GM12865 (cell line): ENCODE measurements around the gene PGD.

Experiments
- DNase-seq: peaks from one replicate; pipeline ENCODE4 v3.0.0; 2010; ENCODE audit warnings: low read depth
- H3K4me3 ChIP-seq: 2 replicates; pipeline ENCODE4 v1.5.1; 2011; ENCODE audit warnings: mild to moderate bottlenecking, low read depth, low read length, control low read depth
- TF ChIP-seq, protein P1 (sequence below): IDR thresholded peaks from 2 replicates; pipeline ENCODE4 v1.5.1; 2011; ENCODE audit warnings: low read length, control low read depth, low read depth, inconsistent platforms; ENCODE audit not compliant: insufficient read depth; ENCODE audit errors: missing control alignments

Gene PGD

DNA sequence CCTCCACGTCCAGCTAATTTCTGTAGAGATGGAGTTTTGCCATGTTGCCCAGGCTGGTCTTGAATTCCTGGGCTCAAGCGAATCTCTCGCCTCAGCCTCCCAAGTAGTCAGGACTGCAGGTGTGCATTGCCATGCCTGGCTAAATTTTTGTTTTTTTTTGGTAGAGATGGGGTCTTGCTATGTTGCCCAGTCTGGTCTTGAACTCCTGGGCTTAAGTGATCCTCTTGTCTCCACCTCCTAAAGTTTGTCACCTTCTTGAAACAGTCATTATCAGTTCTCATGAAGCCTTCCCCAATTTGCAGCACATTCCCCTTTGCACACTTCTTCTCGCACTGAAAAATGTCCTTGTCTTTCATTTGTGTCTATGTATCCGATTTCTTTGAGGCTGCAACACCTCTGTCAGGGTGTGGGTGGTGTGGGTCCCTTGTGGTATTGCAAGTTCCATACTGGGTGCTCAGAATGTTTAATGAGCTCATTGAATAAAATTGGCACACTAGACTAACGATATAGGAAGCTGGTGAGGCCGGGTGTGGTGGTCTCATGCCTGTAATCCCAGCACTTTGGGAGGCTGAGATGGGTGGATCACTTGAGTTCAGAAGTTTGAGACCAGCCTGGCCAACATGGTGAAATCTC lies 48.0 kb downstream of the PGD start:
- no peak for DNase-seq
- TF ChIP-seq, protein P1, sequence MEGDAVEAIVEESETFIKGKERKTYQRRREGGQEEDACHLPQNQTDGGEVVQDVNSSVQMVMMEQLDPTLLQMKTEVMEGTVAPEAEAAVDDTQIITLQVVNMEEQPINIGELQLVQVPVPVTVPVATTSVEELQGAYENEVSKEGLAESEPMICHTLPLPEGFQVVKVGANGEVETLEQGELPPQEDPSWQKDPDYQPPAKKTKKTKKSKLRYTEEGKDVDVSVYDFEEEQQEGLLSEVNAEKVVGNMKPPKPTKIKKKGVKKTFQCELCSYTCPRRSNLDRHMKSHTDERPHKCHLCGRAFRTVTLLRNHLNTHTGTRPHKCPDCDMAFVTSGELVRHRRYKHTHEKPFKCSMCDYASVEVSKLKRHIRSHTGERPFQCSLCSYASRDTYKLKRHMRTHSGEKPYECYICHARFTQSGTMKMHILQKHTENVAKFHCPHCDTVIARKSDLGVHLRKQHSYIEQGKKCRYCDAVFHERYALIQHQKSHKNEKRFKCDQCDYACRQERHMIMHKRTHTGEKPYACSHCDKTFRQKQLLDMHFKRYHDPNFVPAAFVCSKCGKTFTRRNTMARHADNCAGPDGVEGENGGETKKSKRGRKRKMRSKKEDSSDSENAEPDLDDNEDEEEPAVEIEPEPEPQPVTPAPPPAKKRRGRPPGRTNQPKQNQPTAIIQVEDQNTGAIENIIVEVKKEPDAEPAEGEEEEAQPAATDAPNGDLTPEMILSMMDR, result no peak
- no peak overlapping the region for H3K4me3 ChIP-seq

DNA sequence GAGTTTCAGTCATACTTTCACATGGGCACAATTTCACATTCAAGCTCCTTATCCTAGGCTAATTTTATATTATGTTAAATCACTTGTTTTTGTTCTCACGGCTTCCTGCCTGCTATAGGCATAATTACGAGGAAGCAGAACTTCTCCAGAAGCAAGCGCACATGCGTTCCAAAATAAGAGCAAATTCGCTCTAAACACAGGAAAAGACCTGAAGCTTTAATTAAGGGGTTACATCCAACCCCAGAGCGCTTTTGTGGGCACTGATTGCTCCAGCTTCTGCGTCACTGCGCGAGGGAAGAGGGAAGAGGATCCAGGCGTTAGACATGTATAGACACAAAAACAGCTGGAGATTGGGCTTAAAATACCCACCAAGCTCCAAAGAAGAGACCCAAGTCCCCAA lies 50.9 kb downstream of the PGD start, which contains the start of gene CORT:
Gene CORT (plus strand): TSS at position 281 of the 400 bp plus-strand sequence. CDS start 193 bp downstream, outside the sequence.
- no peak within 1 kb of the TSS for H3K4me3 ChIP-seq
- TF ChIP-seq, protein P1, result no peak
- no peak for DNase-seq

DNA sequence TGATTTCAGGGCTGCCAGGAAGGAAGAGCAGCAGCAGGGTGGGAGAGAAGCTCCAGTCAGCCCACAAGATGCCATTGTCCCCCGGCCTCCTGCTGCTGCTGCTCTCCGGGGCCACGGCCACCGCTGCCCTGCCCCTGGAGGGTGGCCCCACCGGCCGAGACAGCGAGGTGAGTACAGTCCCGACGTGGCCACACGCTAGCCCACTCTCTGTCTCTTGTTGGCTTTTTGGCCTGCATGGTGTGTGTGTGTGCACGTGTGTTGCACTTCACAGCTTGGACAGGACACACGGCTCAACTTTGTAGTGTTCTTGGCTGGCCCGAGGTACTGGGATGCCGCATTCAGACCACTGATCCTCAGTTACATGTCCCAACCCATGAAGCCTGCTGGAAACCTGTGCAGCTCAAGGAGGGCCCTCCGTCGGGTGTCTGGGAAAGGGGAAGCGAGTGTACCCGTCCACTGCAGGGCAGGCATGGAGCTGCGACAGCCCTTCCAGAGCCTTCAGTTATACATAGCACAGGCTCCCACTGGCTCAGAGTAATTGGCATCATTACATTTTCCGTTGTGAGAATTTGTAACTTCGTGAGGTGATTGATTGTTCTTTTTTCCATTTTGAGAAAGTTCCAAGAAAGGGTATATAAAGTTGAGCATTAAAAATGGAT lies 51.4 kb downstream of the PGD start:
- TF ChIP-seq, protein P1, result no peak
- DNase-seq, result no peak
- no peak overlapping the region for H3K4me3 ChIP-seq

DNA sequence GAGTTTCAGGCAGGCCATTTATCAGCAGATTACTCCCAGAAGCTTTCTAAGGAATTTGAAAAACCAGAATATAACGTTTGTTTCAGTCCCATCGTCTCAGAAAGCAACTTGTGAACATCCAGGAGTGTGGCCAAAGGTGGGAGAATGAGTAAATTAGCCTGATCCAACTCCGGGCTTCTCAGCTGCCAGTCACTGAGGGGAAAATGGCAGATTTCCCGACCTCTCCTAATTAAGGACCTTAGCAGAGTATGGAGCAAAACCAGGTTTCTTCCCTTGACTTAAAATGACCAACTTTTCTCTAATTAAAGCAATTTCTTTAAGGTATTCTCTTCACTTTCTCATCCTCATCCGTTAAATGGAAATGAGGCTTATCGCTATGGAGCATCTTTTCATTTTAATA lies 52.0 kb downstream of the PGD start:
- TF ChIP-seq, protein P1, result no peak
- no peak for DNase-seq

DNA sequence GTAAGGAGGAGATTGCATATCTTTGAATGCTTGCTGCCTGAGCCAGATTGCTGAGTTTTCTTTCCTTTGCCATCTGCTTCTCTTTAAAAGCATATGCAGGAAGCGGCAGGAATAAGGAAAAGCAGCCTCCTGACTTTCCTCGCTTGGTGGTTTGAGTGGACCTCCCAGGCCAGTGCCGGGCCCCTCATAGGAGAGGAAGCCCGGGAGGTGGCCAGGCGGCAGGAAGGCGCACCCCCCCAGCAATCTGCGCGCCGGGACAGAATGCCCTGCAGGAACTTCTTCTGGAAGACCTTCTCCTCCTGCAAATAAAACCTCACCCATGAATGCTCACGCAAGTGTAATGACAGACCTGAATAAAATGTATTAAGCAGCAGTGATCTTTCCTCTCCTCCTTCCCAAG lies 52.4 kb downstream of the PGD start:
- no peak for DNase-seq
- TF ChIP-seq, protein P1, result no peak
- no peak overlapping the region for H3K4me3 ChIP-seq

More for the DNA sequence above, 52.0 kb downstream of the PGD start:
- H3K4me3 ChIP-seq, result no peak overlapping the region

DNA sequence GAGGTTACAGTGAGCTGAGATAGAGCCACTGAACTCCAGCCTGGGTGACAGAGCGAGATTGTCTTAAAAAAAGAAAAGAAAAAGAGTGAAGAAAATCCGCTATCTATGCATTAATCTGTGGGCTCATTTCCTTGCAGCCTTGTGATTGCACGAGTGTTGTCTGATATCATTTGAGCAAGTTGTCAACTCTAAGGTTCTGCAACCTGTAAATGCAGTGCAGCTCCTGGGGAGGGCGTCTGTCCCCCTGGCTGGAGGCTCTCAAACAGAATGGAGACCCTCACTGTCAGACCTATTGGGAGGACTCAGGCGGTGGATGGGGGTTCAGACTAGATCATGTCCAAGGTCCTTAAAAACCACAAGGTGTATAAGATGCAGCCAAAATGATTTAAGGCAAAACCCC lies 57.2 kb downstream of the PGD start:
- TF ChIP-seq, protein P1, result no peak

More for the DNA sequence above, 57.2 kb downstream of the PGD start:
- H3K4me3 ChIP-seq, result no peak overlapping the region
- DNase-seq, result no peak
